Testis (tissue), 3 donors: ENCODE measurements around the gene TRIM38. TPM values are rescaled to one million over a fixed set of nuclear protein-coding genes. Genes with fewer than 3 reads are reported as not detected.
A peak's percentile ranks its signal among the peaks of the same experiment; 100 is the strongest.

Experiments
- DNase-seq: peaks from one replicate; pipeline ENCODE4 v3.0.0-alpha.2; 2019
- H3K27ac ChIP-seq, 2 donors: fragments of 200-600 bp; sonication (generic); one replicate each; pipeline ENCODE4 v1.5.1; 2019
- H3K27me3 ChIP-seq: fragments of 200-600 bp; sonication (generic); one replicate; pipeline ENCODE4 v1.5.1; 2019
- H3K36me3 ChIP-seq: fragments of 200-600 bp; sonication (generic); one replicate; pipeline ENCODE4 v1.5.1; 2017; ENCODE audit warnings: low read depth; ENCODE audit errors: missing control alignments
- H3K4me1 ChIP-seq: fragments of 200-600 bp; sonication (generic); one replicate; pipeline ENCODE4 v1.5.1; 2019
- H3K4me3 ChIP-seq, 2 donors: fragments of 200-600 bp; sonication (generic); one replicate each; pipeline ENCODE4 v1.5.1; 2017 to 2019
- H3K9me3 ChIP-seq: fragments of 200-600 bp; sonication (generic); one replicate; pipeline ENCODE4 v1.5.1; 2017
- CTCF ChIP-seq, 3 experiments: fragments of 450-650 bp in 2 of 3; fragments of 200-600 bp in 1 of 3; sonication (generic) in 1 of 3; IDR thresholded peaks; one replicate each; pipeline ENCODE4 v1.5.1; 2016 to 2019; ENCODE audit warnings: antibody characterized with exemption in 3 of 3, mild to moderate bottlenecking in 2 of 3, moderate library complexity in 1 of 3
- POLR2A ChIP-seq: fragments of 450-650 bp; IDR thresholded peaks from one replicate; pipeline ENCODE4 v1.6.1; 2017; ENCODE audit warnings: antibody characterized with exemption, mild to moderate bottlenecking, moderate library complexity
- WGBS, 2 donors: methylation state at CpG; one replicate each; pipeline ENCODE4 v1.1.5; 2018; 5-methylcytosine and 5-hydroxymethylcytosine counted together
- intact Hi-C: fragments of 100-400 bp; cut with DNase I; formaldehyde crosslinking; loops from one replicate; pipeline ENCODE4 v1.15.1; 2023; ENCODE audit warnings: low total_unique reads
- polyA plus RNA-seq: library from polyadenylated mRNA; stranded (reverse); fragments of 350-450 nt; fragmentation: Illumina TruSeq; extraction: RNeasy Lipid Tissue Mini Kit (QIAGEN cat#74804); gene quantifications from one replicate; pipeline ENCODE4 v1.2.3, GENCODE V29; 2014; ENCODE audit warnings: low read depth, low replicate concordance; ENCODE audit not compliant: insufficient read depth
- total RNA-seq, 2 donors: library from RNA; depleted of rRNA; stranded (reverse); fragments of >200 nt; gene quantifications; one replicate each; pipeline ENCODE4 v1.2.3, GENCODE V29; 2016

The TRIM38 gene
- total and polyA plus RNA-seq, 3 donors from 2014 or later, result 3.2 to 9.1 (median 5.3) TPM

- H3K36me3 ChIP-seq, result no peaks in the 10 kb centered on the region
- no peak for DNase-seq
- H3K4me3 ChIP-seq, result no peak overlapping the region
- no peaks in the 10 kb centered on the region for H3K4me1 ChIP-seq
- H3K9me3 ChIP-seq, result no peaks in the 10 kb centered on the region
- TF ChIP-seq POLR2A (no peak), CTCF (IDR thresholded peaks at IDR 0.05) (no peak)
- WGBS, 2 donors, result 67 to 83% methylated on average over 5 of the region's 5 CpGs
- intact Hi-C loops, result no loop called here
- no peaks in the 10 kb centered on the region for H3K27me3 ChIP-seq
- H3K27ac ChIP-seq, result no peak overlapping the region
These were observed 44.4 kb upstream of the TRIM38 start for GRCh38 chr6:25918083-25918683.

- Histone ChIP-seq H3K27me3 (no peaks in the 10 kb centered on the region), H3K4me3 (peak overlapping the region in 1 of 2 donors; percentile 9), H3K36me3 (no peaks in the 10 kb centered on the region), H3K9me3 (no peaks in the 10 kb centered on the region), H3K4me1 (no peaks in the 10 kb centered on the region), H3K27ac (no peak overlapping the region)
- intact Hi-C loops, result no loop called here
- no peak for DNase-seq
- 56 to 80% methylated on average over 5 of the region's 5 CpGs for WGBS, 2 donors
- TF ChIP-seq CTCF (IDR thresholded peaks at IDR 0.05), result no peak
- no peak for TF ChIP-seq POLR2A
These were observed 42.9 kb upstream of the TRIM38 start for GRCh38 chr6:25919657-25920056.

GRCh38 chr6:25921525-25922203 lies 40.9 kb upstream of the TRIM38 start:
- H3K4me3 ChIP-seq, result no peak overlapping the region
- DNase-seq, result no peak
- H3K27ac ChIP-seq, result no peak overlapping the region
- TF ChIP-seq CTCF (IDR thresholded peaks at IDR 0.05), result no peak
- no peak for TF ChIP-seq POLR2A
- no peaks in the 10 kb centered on the region for H3K4me1 ChIP-seq
- H3K9me3 ChIP-seq, result no peaks in the 10 kb centered on the region
- intact Hi-C loops, result no loop called here
- no peaks in the 10 kb centered on the region for H3K27me3 ChIP-seq
- no peaks in the 10 kb centered on the region for H3K36me3 ChIP-seq

GRCh38 chr6:25922301-25922700 lies 40.3 kb upstream of the TRIM38 start:
- H3K27me3 ChIP-seq, result no peaks in the 10 kb centered on the region
- DNase-seq, result no peak
- 69 to 77% methylated on average over 2 of the region's 2 CpGs for WGBS, 2 donors
- intact Hi-C loops, result no loop called here
- H3K36me3 ChIP-seq, result no peaks in the 10 kb centered on the region
- no peak overlapping the region for H3K27ac ChIP-seq
- H3K9me3 ChIP-seq, result no peaks in the 10 kb centered on the region
- TF ChIP-seq CTCF (IDR thresholded peaks at IDR 0.05) (no peak), POLR2A (no peak)
- no peak overlapping the region for H3K4me3 ChIP-seq
- H3K4me1 ChIP-seq, result no peaks in the 10 kb centered on the region

- no peak overlapping the region for H3K27ac ChIP-seq
These were observed 36.7 kb upstream of the TRIM38 start for GRCh38 chr6:25925876-25926275.

More at GRCh38 chr6:25925876-25926275, 36.7 kb upstream of the TRIM38 start:
- no peaks in the 10 kb centered on the region for H3K9me3 ChIP-seq
- H3K4me3 ChIP-seq, result no peak overlapping the region
- DNase-seq, result no peak
- TF ChIP-seq POLR2A, result no peak
- no peak for TF ChIP-seq CTCF (IDR thresholded peaks at IDR 0.05)
- WGBS, 2 donors, result 52 to 71% methylated on average over 1 of the region's 1 CpG
- intact Hi-C loops, result no loop called here
- no peaks in the 10 kb centered on the region for H3K36me3 ChIP-seq
- H3K4me1 ChIP-seq, result no peaks in the 10 kb centered on the region
- no peaks in the 10 kb centered on the region for H3K27me3 ChIP-seq
